Neural cell (in vitro differentiated cells): ENCODE data around the gene PTPRR. TPM values are rescaled to one million over a fixed set of nuclear protein-coding genes. Genes with fewer than 3 reads are reported as not detected.

ENCODE experiments used
- H2AFZ ChIP-seq: fragments of 200-600, 300-800 bp; sonication (generic), shearing (Covaris generic); 2 replicates; pipeline ENCODE4 v1.6.0; 2014; ENCODE audit warnings: low read depth, mild to moderate bottlenecking, antibody characterized with exemption, low read length, moderate library complexity
- H3F3A ChIP-seq: fragments of 200-600 bp; shearing (Covaris generic); 2 replicates; pipeline ENCODE4 v1.6.1; 2016; ENCODE audit warnings: mild to moderate bottlenecking, moderate library complexity, mixed read lengths, antibody characterized with exemption, low read length; ENCODE audit not compliant: insufficient read depth, poor library complexity, severe bottlenecking
- H3K27ac ChIP-seq: fragments of 200-600, 300-800 bp; sonication (generic), shearing (Covaris generic); 2 replicates; pipeline ENCODE4 v1.5.1; 2014; ENCODE audit warnings: mild to moderate bottlenecking, low read length, moderate library complexity
- H3K27me3 ChIP-seq: fragments of 300-800, 200-600 bp; sonication (generic), shearing (Covaris generic); 2 replicates; pipeline ENCODE4 v1.6.0; 2014; ENCODE audit warnings: mild to moderate bottlenecking, low read depth, low read length, moderate library complexity; ENCODE audit not compliant: insufficient read depth
- H3K36me3 ChIP-seq: fragments of 300-800, 200-600 bp; sonication (generic), shearing (Covaris generic); 2 replicates; pipeline ENCODE4 v1.5.1; 2014; ENCODE audit warnings: mild to moderate bottlenecking, antibody characterized with exemption, low read length, moderate library complexity; ENCODE audit not compliant: insufficient read depth
- H3K4me2 ChIP-seq: fragments of 300-800, 200-600 bp; sonication (generic), shearing (Covaris generic); 2 replicates; pipeline ENCODE4 v1.6.0; 2014; ENCODE audit warnings: mild to moderate bottlenecking, low read length
- H3K4me3 ChIP-seq: fragments of 300-800, 200-600 bp; sonication (generic), shearing (Covaris generic); 2 replicates; pipeline ENCODE4 v1.5.1; 2014; ENCODE audit warnings: mild to moderate bottlenecking, low read length, moderate library complexity
- H3K79me2 ChIP-seq: fragments of 200-600 bp; shearing (Covaris generic); replicated peaks from 2 replicates; pipeline ENCODE4 v1.6.0; 2014; ENCODE audit warnings: mild to moderate bottlenecking, low read length, moderate library complexity; ENCODE audit not compliant: insufficient read depth
- H3K9ac ChIP-seq: fragments of 300-800, 200-600 bp; sonication (generic), shearing (Covaris generic); 2 replicates; pipeline ENCODE4 v1.6.1; 2016; ENCODE audit warnings: mild to moderate bottlenecking, low read length, mixed read lengths
- H3K9me2 ChIP-seq: fragments of 200-600 bp; shearing (Covaris generic); 2 replicates; pipeline ENCODE4 v1.6.1; 2016; ENCODE audit warnings: mild to moderate bottlenecking, low read length, mixed read lengths; ENCODE audit not compliant: insufficient read depth
- H3K9me3 ChIP-seq: fragments of 200-600, 300-800 bp; sonication (generic), shearing (Covaris generic); 2 replicates; pipeline ENCODE4 v1.6.1; 2016; ENCODE audit warnings: mild to moderate bottlenecking, mixed run types, low read length, moderate library complexity, mixed read lengths
- H4K20me1 ChIP-seq: fragments of 200-600 bp; shearing (Covaris generic); 2 replicates; pipeline ENCODE4 v1.6.1; 2016; ENCODE audit warnings: mild to moderate bottlenecking, mixed run types; ENCODE audit not compliant: insufficient read depth
- EP300 ChIP-seq: fragments of 450-650 bp; conservative IDR thresholded peaks from 2 replicates; pipeline ENCODE4 v1.6.1; 2014; ENCODE audit warnings: antibody characterized with exemption, mild to moderate bottlenecking, moderate library complexity; ENCODE audit not compliant: poor library complexity, severe bottlenecking
- EZH2 ChIP-seq: fragments of 200-600, 300-800 bp; shearing (Covaris generic), sonication (generic); IDR thresholded peaks from 2 replicates; pipeline ENCODE4 v1.6.1; 2014; ENCODE audit warnings: antibody characterized with exemption, low read length, borderline replicate concordance, mild to moderate bottlenecking; ENCODE audit not compliant: insufficient read depth, poor library complexity, severe bottlenecking
- MXI1 ChIP-seq: fragments of 450-650 bp; conservative IDR thresholded peaks from 2 replicates; pipeline ENCODE4 v1.6.1; 2014; ENCODE audit warnings: antibody characterized with exemption, mild to moderate bottlenecking; ENCODE audit not compliant: poor library complexity, severe bottlenecking
- POLR2AphosphoS5 ChIP-seq: IDR thresholded peaks from 2 replicates; pipeline ENCODE4 v1.6.1; 2012
- RAD21 ChIP-seq: fragments of 450-650 bp; conservative IDR thresholded peaks from 2 replicates; pipeline ENCODE4 v1.6.1; 2014; ENCODE audit warnings: antibody characterized with exemption, mild to moderate bottlenecking, moderate library complexity
- REST ChIP-seq: IDR thresholded peaks from 2 replicates; pipeline ENCODE4 v1.6.1; 2012; ENCODE audit warnings: borderline replicate concordance
- SMC3 ChIP-seq: fragments of 450-650 bp; conservative IDR thresholded peaks from 2 replicates; pipeline ENCODE4 v1.6.1; 2014; ENCODE audit warnings: antibody characterized with exemption, mild to moderate bottlenecking, moderate library complexity; ENCODE audit not compliant: poor library complexity
- TAF1 ChIP-seq: IDR thresholded peaks from 2 replicates; pipeline ENCODE4 v1.6.1; 2012; ENCODE audit warnings: low read depth
- polyA plus RNA-seq: library from polyadenylated mRNA; depleted of rRNA; stranded (reverse); fragments of >200 nt; gene quantifications from 2 replicates; pipeline ENCODE4 v1.2.3, GENCODE V29; 2014
- TF ChIP-seq, protein P1 (sequence below): fragments of 450-650 bp; IDR thresholded peaks from 2 replicates; pipeline ENCODE4 v1.5.1; 2014; ENCODE audit warnings: antibody characterized with exemption, mild to moderate bottlenecking, moderate library complexity; ENCODE audit not compliant: poor library complexity, severe bottlenecking

Gene PTPRR
- polyA plus RNA-seq, 1 donor from 2014 or later = 2.2 TPM

DNA sequence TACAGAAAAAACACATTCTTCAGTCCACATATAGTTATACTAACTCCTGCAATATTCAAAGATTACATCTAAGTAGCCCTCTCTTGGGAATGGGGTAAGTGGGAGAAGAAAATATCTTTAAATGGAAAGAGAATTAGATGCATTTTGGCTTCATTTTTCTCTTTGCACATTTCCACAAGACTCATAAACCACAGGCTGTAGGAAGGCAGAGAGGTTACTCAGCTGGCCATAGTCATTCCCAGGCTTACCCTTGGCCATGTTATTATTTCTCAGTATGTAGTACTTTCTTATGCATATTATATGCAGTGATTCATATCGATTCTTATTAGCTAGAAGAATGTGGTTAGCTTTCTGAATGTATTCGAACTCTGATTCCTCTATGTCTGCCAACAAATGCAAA, 92.2 kb downstream of the PTPRR start:
- Histone ChIP-seq H2AFZ (no peak overlapping the region), H3K36me3 (no peaks in the 10 kb centered on the region), H3K79me2 (no peaks in the 10 kb centered on the region), H3F3A (no peaks in the 10 kb centered on the region), H4K20me1 (no peaks in the 10 kb centered on the region), H3K4me3 (no peak overlapping the region), H3K27me3 (no peaks in the 10 kb centered on the region), H3K9me3 (no peaks in the 10 kb centered on the region), H3K9me2 (no peaks in the 10 kb centered on the region), H3K27ac (no peak overlapping the region), H3K9ac (no peak overlapping the region), H3K4me2 (no peak overlapping the region)
- TF ChIP-seq POLR2AphosphoS5 (no peak), SMC3 (no peak), MXI1 (no peak), RAD21 (no peak), REST (no peak), EP300 (no peak), EZH2 (no peak), TAF1 (no peak)
- TF ChIP-seq, protein P1, sequence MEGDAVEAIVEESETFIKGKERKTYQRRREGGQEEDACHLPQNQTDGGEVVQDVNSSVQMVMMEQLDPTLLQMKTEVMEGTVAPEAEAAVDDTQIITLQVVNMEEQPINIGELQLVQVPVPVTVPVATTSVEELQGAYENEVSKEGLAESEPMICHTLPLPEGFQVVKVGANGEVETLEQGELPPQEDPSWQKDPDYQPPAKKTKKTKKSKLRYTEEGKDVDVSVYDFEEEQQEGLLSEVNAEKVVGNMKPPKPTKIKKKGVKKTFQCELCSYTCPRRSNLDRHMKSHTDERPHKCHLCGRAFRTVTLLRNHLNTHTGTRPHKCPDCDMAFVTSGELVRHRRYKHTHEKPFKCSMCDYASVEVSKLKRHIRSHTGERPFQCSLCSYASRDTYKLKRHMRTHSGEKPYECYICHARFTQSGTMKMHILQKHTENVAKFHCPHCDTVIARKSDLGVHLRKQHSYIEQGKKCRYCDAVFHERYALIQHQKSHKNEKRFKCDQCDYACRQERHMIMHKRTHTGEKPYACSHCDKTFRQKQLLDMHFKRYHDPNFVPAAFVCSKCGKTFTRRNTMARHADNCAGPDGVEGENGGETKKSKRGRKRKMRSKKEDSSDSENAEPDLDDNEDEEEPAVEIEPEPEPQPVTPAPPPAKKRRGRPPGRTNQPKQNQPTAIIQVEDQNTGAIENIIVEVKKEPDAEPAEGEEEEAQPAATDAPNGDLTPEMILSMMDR = no peak

- no peak overlapping the region for H3K27ac ChIP-seq
- H3K9ac ChIP-seq = no peak overlapping the region
- no peaks in the 10 kb centered on the region for H4K20me1 ChIP-seq
- no peaks in the 10 kb centered on the region for H3K27me3 ChIP-seq
- H3F3A ChIP-seq = no peaks in the 10 kb centered on the region
- TF ChIP-seq EP300 (no peak), POLR2AphosphoS5 (peak; percentile 33)
- no peaks in the 10 kb centered on the region for H3K9me2 ChIP-seq
- H3K36me3 ChIP-seq = no peaks in the 10 kb centered on the region
- no peaks in the 10 kb centered on the region for H3K9me3 ChIP-seq
- H3K4me3 ChIP-seq = no peak overlapping the region
- H3K79me2 ChIP-seq = no peaks in the 10 kb centered on the region
- H2AFZ ChIP-seq = no peak overlapping the region
- H3K4me2 ChIP-seq = no peak overlapping the region
These were observed 94.4 kb downstream of the PTPRR start for GRCh38 chr12:70826156-70826555.

- no peaks in the 10 kb centered on the region for H3K9me3 ChIP-seq
- H3K79me2 ChIP-seq = no peaks in the 10 kb centered on the region
- no peak overlapping the region for H3K9ac ChIP-seq
- H3K4me2 ChIP-seq = no peak overlapping the region
- H3K27me3 ChIP-seq = no peaks in the 10 kb centered on the region
- H4K20me1 ChIP-seq = no peaks in the 10 kb centered on the region
- H3K27ac ChIP-seq = no peak overlapping the region
- H3K9me2 ChIP-seq = no peaks in the 10 kb centered on the region
- no peak for TF ChIP-seq TAF1
- no peak for TF ChIP-seq SMC3
- TF ChIP-seq, protein P1 = no peak
- no peak for TF ChIP-seq EZH2
- TF ChIP-seq EP300 = no peak
- no peak for TF ChIP-seq POLR2AphosphoS5
- TF ChIP-seq RAD21 = no peak
- TF ChIP-seq MXI1 = no peak
- TF ChIP-seq REST = no peak
- H3K36me3 ChIP-seq = no peaks in the 10 kb centered on the region
- no peaks in the 10 kb centered on the region for H3F3A ChIP-seq
- no peak overlapping the region for H3K4me3 ChIP-seq
- H2AFZ ChIP-seq = no peak overlapping the region
These were observed 96.0 kb downstream of the PTPRR start for GRCh38 chr12:70824511-70824910.
